Uterus (tissue), 2 donors: ENCODE results near the gene SMIM5.

Experiments used
- CTCF ChIP-seq, 4 experiments: fragments of 200-600 bp in 2 of 4; fragments of 450-650 bp in 2 of 4; sonication (generic) in 2 of 4; IDR thresholded peaks; one replicate each; pipeline ENCODE4 v1.5.1; 2016 to 2019; ENCODE audit warnings: antibody characterized with exemption in 4 of 4, mild to moderate bottlenecking in 2 of 4, moderate library complexity in 1 of 4
- POLR2A ChIP-seq, 2 donors: fragments of 450-650 bp; IDR thresholded peaks; one replicate each; pipeline ENCODE4 v1.6.1; 2016; ENCODE audit warnings: antibody characterized with exemption in 2 of 2, mild to moderate bottlenecking in 1 of 2, moderate library complexity in 1 of 2

- TF ChIP-seq POLR2A (IDR thresholded peaks at IDR 0.05) (peak in 1 of 2 donors; percentile 30), CTCF (IDR thresholded peaks at IDR 0.05) (peak; percentile 91 to 96 (median 94))
Observed at GRCh38 chr17:75632863-75633485, at the start of gene SMIM5.
